Neural progenitor cell (in vitro differentiated cells): Measurements from ENCODE around the gene CNNM3. TPM values are rescaled to one million over a fixed set of nuclear protein-coding genes. Genes with fewer than 3 reads are reported as not detected.
"Not testable (repeated sequence)": the region's sequence is repeated elsewhere in the genome, so short reads cannot be mapped to it uniquely, and the experiment has no call there.

Experiments used
- DNase-seq: peaks from one replicate; pipeline ENCODE4 v3.0.0-alpha.2; 2016; ENCODE audit warnings: low spot score
- H2AFZ ChIP-seq: fragments of 200-600 bp; sonication (generic); replicated peaks from 2 replicates; pipeline ENCODE4 v1.6.1; 2016; ENCODE audit warnings: antibody characterized with exemption
- H3F3A ChIP-seq: fragments of 200-600 bp; sonication (generic); 2 replicates; pipeline ENCODE4 v1.6.1; 2016; ENCODE audit warnings: antibody characterized with exemption, low read depth
- H3K27ac ChIP-seq: fragments of 200-600 bp; sonication (generic); 2 replicates; pipeline ENCODE4 v1.5.1; 2016; ENCODE audit warnings: mild to moderate bottlenecking
- H3K27me3 ChIP-seq: fragments of 200-600 bp; sonication (generic); 2 replicates; pipeline ENCODE4 v1.6.1; 2016; ENCODE audit warnings: mild to moderate bottlenecking, moderate library complexity
- H3K36me3 ChIP-seq: fragments of 200-600 bp; sonication (generic); 2 replicates; pipeline ENCODE4 v1.5.1; 2016
- H3K4me1 ChIP-seq: fragments of 200-600 bp; sonication (generic); 2 replicates; pipeline ENCODE4 v1.6.1; 2016; ENCODE audit warnings: mixed run types
- H3K4me2 ChIP-seq: fragments of 200-600 bp; sonication (generic); 2 replicates; pipeline ENCODE4 v1.6.1; 2016
- H3K4me3 ChIP-seq: fragments of 200-600 bp; sonication (generic); 2 replicates; pipeline ENCODE4 v1.5.1; 2016
- H3K79me2 ChIP-seq: fragments of 200-600 bp; sonication (generic); 2 replicates; pipeline ENCODE4 v1.6.1; 2016; ENCODE audit warnings: low read depth
- H3K9ac ChIP-seq: fragments of 200-600 bp; sonication (generic); 2 replicates; pipeline ENCODE4 v1.6.1; 2016
- H3K9me3 ChIP-seq: fragments of 200-600 bp; sonication (generic); 2 replicates; pipeline ENCODE4 v1.5.1; 2016; ENCODE audit warnings: low read depth
- H4K20me1 ChIP-seq: fragments of 200-600 bp; sonication (generic); 2 replicates; pipeline ENCODE4 v1.6.1; 2016; ENCODE audit warnings: low read depth
- H3K27ac Mint-ChIP-seq: 3 replicates; pipeline ENCODE4 v1.8.0; 2021; ENCODE audit warnings: mixed read lengths
- H3K27me3 Mint-ChIP-seq: 2 replicates; pipeline ENCODE4 v1.8.0; 2022; ENCODE audit warnings: low read depth, mild to moderate bottlenecking, inconsistent platforms, moderate library complexity, mixed read lengths; ENCODE audit not compliant: insufficient read depth
- H3K36me3 Mint-ChIP-seq: 3 replicates; pipeline ENCODE4 v1.8.0; 2021; ENCODE audit warnings: mixed read lengths
- H3K4me1 Mint-ChIP-seq: 3 replicates; pipeline ENCODE4 v1.8.0; 2021; ENCODE audit warnings: mixed read lengths
- H3K4me3 Mint-ChIP-seq: 3 replicates; pipeline ENCODE4 v1.8.0; 2021; ENCODE audit warnings: mild to moderate bottlenecking, moderate library complexity, mixed read lengths
- H3K9me3 Mint-ChIP-seq: 3 replicates; pipeline ENCODE4 v1.8.0; 2020; ENCODE audit warnings: mixed read lengths
- EZH2 ChIP-seq: fragments of 200-600 bp; sonication (generic); IDR thresholded peaks from 2 replicates; pipeline ENCODE4 v1.6.1; 2017; ENCODE audit warnings: antibody characterized with exemption, mild to moderate bottlenecking, moderate library complexity
- EZH2phosphoT487 ChIP-seq: fragments of 200-600 bp; sonication (generic); IDR thresholded peaks from 2 replicates; pipeline ENCODE4 v1.6.1; 2017; ENCODE audit warnings: antibody characterized with exemption
- total RNA-seq: library from RNA; depleted of rRNA; stranded (reverse); fragments of >200 nt; gene quantifications from 2 replicates; pipeline ENCODE4 v1.2.3, GENCODE V29; 2015; ENCODE audit warnings: low replicate concordance
- TF ChIP-seq, protein P1 (sequence below): fragments of 200-600 bp; sonication (generic); IDR thresholded peaks from 2 replicates; pipeline ENCODE4 v1.5.1; 2017; ENCODE audit warnings: antibody characterized with exemption, mild to moderate bottlenecking

The CNNM3 gene
- total RNA-seq, 1 donor from 2014 or later: 11.1 TPM

DNA sequence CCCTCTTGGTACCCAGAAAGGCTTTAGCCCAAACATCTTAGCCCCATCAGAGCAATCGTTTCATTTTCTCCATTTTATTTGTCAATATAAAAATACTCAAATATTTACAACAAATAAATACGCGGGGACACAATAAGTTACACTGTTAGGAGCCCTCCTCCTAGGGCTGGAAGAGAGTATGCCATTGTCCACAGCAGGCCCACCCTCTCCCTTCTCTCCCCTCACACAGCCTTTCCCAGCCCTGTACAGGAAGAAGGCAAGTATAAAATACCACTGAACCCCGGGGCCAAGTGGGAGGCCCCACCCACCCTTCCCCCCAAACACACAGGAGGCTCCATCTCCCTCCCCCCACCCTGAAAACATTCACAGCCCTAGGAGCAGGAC lies 43.6 kb downstream of the CNNM3 start:
- Histone ChIP-seq H3K27ac (no peak overlapping the region), H3K27me3 (no peaks in the 10 kb centered on the region), H3K36me3 (no peaks in the 10 kb centered on the region), H3F3A (peaks cover 39% of the 10 kb centered on the region), H2AFZ (no peak overlapping the region), H3K4me2 (no peak overlapping the region), H4K20me1 (peaks cover 58% of the 10 kb centered on the region), H3K9ac (no peak overlapping the region), H3K79me2 (peaks cover 37% of the 10 kb centered on the region), H3K9me3 (no peaks in the 10 kb centered on the region), H3K4me3 (no peak overlapping the region), H3K4me1 (peaks cover 10% of the 10 kb centered on the region)
- Mint-ChIP-seq H3K36me3 (peaks cover 15% of the 10 kb centered on the region), H3K27ac (no peak overlapping the region), H3K9me3 (no peaks in the 10 kb centered on the region), H3K4me1 (peaks cover 32% of the 10 kb centered on the region), H3K27me3 (peaks cover 10% of the 10 kb centered on the region), H3K4me3 (peak overlapping the region; percentile 91)
- TF ChIP-seq EZH2phosphoT487: no peak
- DNase-seq: no peak

GRCh38 chr2:96860065-96861029 lies 44.3 kb downstream of the CNNM3 start:
- no peak for DNase-seq
- no peaks in the 10 kb centered on the region for H3K9me3 ChIP-seq
- peaks cover 10% of the 10 kb centered on the region for H3K27me3 Mint-ChIP-seq
- no peak for TF ChIP-seq EZH2phosphoT487
- TF ChIP-seq, protein P1, sequence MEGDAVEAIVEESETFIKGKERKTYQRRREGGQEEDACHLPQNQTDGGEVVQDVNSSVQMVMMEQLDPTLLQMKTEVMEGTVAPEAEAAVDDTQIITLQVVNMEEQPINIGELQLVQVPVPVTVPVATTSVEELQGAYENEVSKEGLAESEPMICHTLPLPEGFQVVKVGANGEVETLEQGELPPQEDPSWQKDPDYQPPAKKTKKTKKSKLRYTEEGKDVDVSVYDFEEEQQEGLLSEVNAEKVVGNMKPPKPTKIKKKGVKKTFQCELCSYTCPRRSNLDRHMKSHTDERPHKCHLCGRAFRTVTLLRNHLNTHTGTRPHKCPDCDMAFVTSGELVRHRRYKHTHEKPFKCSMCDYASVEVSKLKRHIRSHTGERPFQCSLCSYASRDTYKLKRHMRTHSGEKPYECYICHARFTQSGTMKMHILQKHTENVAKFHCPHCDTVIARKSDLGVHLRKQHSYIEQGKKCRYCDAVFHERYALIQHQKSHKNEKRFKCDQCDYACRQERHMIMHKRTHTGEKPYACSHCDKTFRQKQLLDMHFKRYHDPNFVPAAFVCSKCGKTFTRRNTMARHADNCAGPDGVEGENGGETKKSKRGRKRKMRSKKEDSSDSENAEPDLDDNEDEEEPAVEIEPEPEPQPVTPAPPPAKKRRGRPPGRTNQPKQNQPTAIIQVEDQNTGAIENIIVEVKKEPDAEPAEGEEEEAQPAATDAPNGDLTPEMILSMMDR: no peak
- no peak for TF ChIP-seq EZH2
- peaks cover 59% of the 10 kb centered on the region for H4K20me1 ChIP-seq
- H3F3A ChIP-seq: peaks cover 39% of the 10 kb centered on the region
- H3K36me3 Mint-ChIP-seq: peaks cover 12% of the 10 kb centered on the region
- no peak overlapping the region for H3K9ac ChIP-seq
- H3K4me2 ChIP-seq: no peak overlapping the region
- H3K9me3 Mint-ChIP-seq: no peaks in the 10 kb centered on the region
- H3K27ac Mint-ChIP-seq: no peak overlapping the region
- no peak overlapping the region for H3K4me3 ChIP-seq
- H3K27ac ChIP-seq: no peak overlapping the region
- H3K4me1 ChIP-seq: peaks cover 10% of the 10 kb centered on the region
- peaks cover 29% of the 10 kb centered on the region for H3K4me1 Mint-ChIP-seq
- H3K36me3 ChIP-seq: no peaks in the 10 kb centered on the region
- H3K27me3 ChIP-seq: no peaks in the 10 kb centered on the region
- peaks cover 30% of the 10 kb centered on the region for H3K79me2 ChIP-seq
- peak overlapping the region; percentile 61 for H3K4me3 Mint-ChIP-seq
- H2AFZ ChIP-seq: no peak overlapping the region

GRCh38 chr2:96861074-96861473 lies 45.0 kb downstream of the CNNM3 start:
- Histone ChIP-seq H3K36me3 (no peaks in the 10 kb centered on the region), H3K79me2 (peaks cover 30% of the 10 kb centered on the region), H3F3A (peaks cover 39% of the 10 kb centered on the region), H3K9me3 (no peaks in the 10 kb centered on the region), H3K4me1 (peaks cover 10% of the 10 kb centered on the region), H3K4me2 (no peak overlapping the region), H3K27me3 (no peaks in the 10 kb centered on the region), H4K20me1 (peaks cover 66% of the 10 kb centered on the region), H2AFZ (no peak overlapping the region), H3K4me3 (no peak overlapping the region), H3K27ac (no peak overlapping the region), H3K9ac (no peak overlapping the region)
- no peak overlapping the region for H3K4me3 Mint-ChIP-seq
- TF ChIP-seq EZH2 (no peak), EZH2phosphoT487 (no peak)
- TF ChIP-seq, protein P1: no peak
- DNase-seq: no peak
- H3K27me3 Mint-ChIP-seq: peaks cover 12% of the 10 kb centered on the region
- no peak overlapping the region for H3K27ac Mint-ChIP-seq
- H3K36me3 Mint-ChIP-seq: peaks cover 16% of the 10 kb centered on the region
- H3K4me1 Mint-ChIP-seq: peaks cover 33% of the 10 kb centered on the region
- no peaks in the 10 kb centered on the region for H3K9me3 Mint-ChIP-seq

- DNase-seq, H3K9me3 ChIP-seq, H3K27me3 ChIP-seq, H3K4me3 Mint-ChIP-seq, H3K27ac Mint-ChIP-seq, H3K9me3 Mint-ChIP-seq, H2AFZ ChIP-seq, H3K36me3 ChIP-seq, H3K4me3 ChIP-seq, H3K9ac ChIP-seq, H3K4me2 ChIP-seq, H3K27ac ChIP-seq: not testable (repeated sequence)
- H3K79me2 ChIP-seq: peaks cover 34% of the 10 kb centered on the region
- peaks cover 14% of the 10 kb centered on the region for H3K4me1 ChIP-seq
- H3F3A ChIP-seq: peaks cover 37% of the 10 kb centered on the region
- Mint-ChIP-seq H3K27me3 (peaks cover 11% of the 10 kb centered on the region), H3K36me3 (peaks cover 16% of the 10 kb centered on the region), H3K4me1 (peaks cover 29% of the 10 kb centered on the region)
- H4K20me1 ChIP-seq: peaks cover 86% of the 10 kb centered on the region
Observed at GRCh38 chr2:96863056-96863455, 47.0 kb downstream of the CNNM3 start.
